Dedifferentiated amniotic fluid mesenchymal stem cell (primary cell): ENCODE measurements around the gene SPRED2.
"Not testable (repeated sequence)": the region's sequence is repeated elsewhere in the genome, so short reads cannot be mapped to it uniquely, and the experiment has no call there.

Experiments used
- DNase-seq: peaks from one replicate; pipeline ENCODE4 v3.0.0-alpha.2; 2016; ENCODE audit errors: extremely low spot score

The SPRED2 gene

GRCh38 chr2:65343386-65343785 lies 89.0 kb downstream of the SPRED2 start:
- no peak for DNase-seq

- DNase-seq: no peak
These were observed 91.3 kb downstream of the SPRED2 start for GRCh38 chr2:65340898-65341681.

GRCh38 chr2:65339648-65340047 lies 92.8 kb downstream of the SPRED2 start:
- no peak for DNase-seq

GRCh38 chr2:65338830-65339495 lies 93.4 kb downstream of the SPRED2 start:
- DNase-seq: not testable (repeated sequence)

GRCh38 chr2:65337915-65338314 lies 94.5 kb downstream of the SPRED2 start:
- DNase-seq: not testable (repeated sequence)

GRCh38 chr2:65334714-65335113 lies 97.7 kb downstream of the SPRED2 start:
- no peak for DNase-seq

- DNase-seq: no peak
These were observed 100.9 kb downstream of the SPRED2 start for GRCh38 chr2:65331336-65332025.

- no peak for DNase-seq
These were observed 102.9 kb downstream of the SPRED2 start for GRCh38 chr2:65329525-65329924.

- no peak for DNase-seq
These were observed 106.1 kb downstream of the SPRED2 start for GRCh38 chr2:65326276-65326675.

- no peak for DNase-seq
These were observed 107.3 kb downstream of the SPRED2 start for GRCh38 chr2:65325066-65325465.

GRCh38 chr2:65320946-65321345 lies 111.5 kb downstream of the SPRED2 start:
- DNase-seq: no peak

- DNase-seq: peak; percentile 51
These were observed 112.2 kb downstream of the SPRED2 start for GRCh38 chr2:65320042-65320725.

- no peak for DNase-seq
These were observed 112.7 kb downstream of the SPRED2 start for GRCh38 chr2:65319674-65320041.

GRCh38 chr2:65319072-65319673 lies 113.2 kb downstream of the SPRED2 start:
- DNase-seq: no peak

GRCh38 chr2:65317841-65318240 lies 114.6 kb downstream of the SPRED2 start:
- DNase-seq: no peak

GRCh38 chr2:65317351-65317750 lies 115.0 kb downstream of the SPRED2 start:
- not testable (repeated sequence) for DNase-seq

- no peak for DNase-seq
These were observed 116.3 kb downstream of the SPRED2 start for GRCh38 chr2:65316072-65316471.

GRCh38 chr2:65314801-65315441 lies 117.5 kb downstream of the SPRED2 start:
- no peak for DNase-seq

GRCh38 chr2:65313954-65314256 lies 118.5 kb downstream of the SPRED2 start:
- no peak for DNase-seq

- DNase-seq: no peak
These were observed 119.1 kb downstream of the SPRED2 start for GRCh38 chr2:65313126-65313953.

- DNase-seq: no peak
These were observed 120.8 kb downstream of the SPRED2 start for GRCh38 chr2:65311596-65311995.
